HepG2 (cell line): ENCODE measurements around the gene HS6ST2. TPM values are rescaled to one million over a fixed set of nuclear protein-coding genes. Genes with fewer than 3 reads are reported as not detected.

ENCODE experiments used
- ATAC-seq: fragments of 200-7000 bp; cut with Tn5 transposase; 3 replicates; pipeline ENCODE4 v1.9.1; 2020; ENCODE audit warnings: mild to moderate bottlenecking, moderate library complexity
- BruUV-seq: library from RNA; stranded (reverse); fragments of 400-500 nt; replicated peaks from 2 replicates; lab custom pipeline; 2021; lab: Mats Ljungman, UMichigan
- CTCF ChIA-PET: fragments of 300-600 bp; formaldehyde crosslinking; extraction: SDS; loops from one replicate; lab custom pipeline; 2021; ENCODE audit warnings: low total read pairs, inconsistent platforms, low intra/inter-chr PET ratio; lab: Yijun Ruan, JAX
- POLR2A ChIA-PET: fragments of 350-600 bp; sonication (Branson Sonifier 250); formaldehyde crosslinking; loops from one replicate; lab custom pipeline; 2020; ENCODE audit warnings: antibody characterized with exemption, inconsistent platforms; lab: Yijun Ruan, JAX
- DNase-seq: peaks from one replicate; pipeline ENCODE4 v3.0.0-alpha.2; 2015; ENCODE audit warnings: low spot score
- FAIRE-seq: peaks from 3 replicates; lab custom pipeline; 2011; peaks lifted over from hg19 to GRCh38; lab: Jason Lieb, UNC
- H2AFZ ChIP-seq: one replicate; pipeline ENCODE4 v1.6.1; 2011; ENCODE audit warnings: low read length, inconsistent platforms
- H3K27ac ChIP-seq: fragments of 300-600 bp; 3 replicates; pipeline ENCODE4 v1.8.0; 2011; ENCODE audit warnings: mixed run types, mild to moderate bottlenecking, mixed read lengths, low read length, inconsistent platforms; ENCODE audit not compliant: insufficient read depth; ENCODE audit errors: extremely low read length
- H3K27me3 ChIP-seq, 2 experiments: fragments of 200-600 bp in 1 of 2; 2 replicates in 1 of 2; 3 replicates in 1 of 2; pipeline versions ENCODE4 v1.6.0 to v1.8.0; 2011; ENCODE audit warnings: low read length in 2 of 2, mild to moderate bottlenecking in 2 of 2, moderate library complexity in 2 of 2, inconsistent platforms in 1 of 2; ENCODE audit not compliant: insufficient read depth in 2 of 2, control insufficient read depth in 1 of 2
- H3K36me3 ChIP-seq, 2 experiments: fragments of 200-600 bp in 1 of 2; replicated peaks in 1 of 2; 2 replicates in 1 of 2; 3 replicates in 1 of 2; pipeline versions ENCODE4 v1.5.1 to v1.8.0; 2011; ENCODE audit warnings: low read length in 2 of 2, inconsistent platforms in 1 of 2; ENCODE audit not compliant: insufficient read depth in 2 of 2, control insufficient read depth in 1 of 2
- H3K4me1 ChIP-seq: 2 replicates; pipeline ENCODE4 v1.5.1; 2012; ENCODE audit warnings: low read length, inconsistent platforms; ENCODE audit not compliant: insufficient read depth
- H3K4me2 ChIP-seq: 2 replicates; pipeline ENCODE4 v1.6.0; 2011; ENCODE audit warnings: low read depth, low read length, inconsistent platforms
- H3K4me3 ChIP-seq, 3 experiments: fragments of 200-600 bp in 1 of 3; sonication (generic), shearing (Covaris generic) in 1 of 3; replicated peaks in 1 of 3; 2 replicates each; pipeline ENCODE4 v1.5.1; 2011 to 2016; ENCODE audit warnings: low read length in 3 of 3, inconsistent platforms in 2 of 3, low read depth in 2 of 3, mild to moderate bottlenecking in 2 of 3, control low read depth in 1 of 3, mixed read lengths in 1 of 3; ENCODE audit not compliant: insufficient read depth in 1 of 3
- H3K79me2 ChIP-seq: one replicate; pipeline ENCODE4 v1.6.1; 2011; ENCODE audit warnings: low read length, inconsistent platforms; ENCODE audit not compliant: insufficient read depth
- H3K9ac ChIP-seq: 2 replicates; pipeline ENCODE4 v1.6.0; 2011; ENCODE audit warnings: mild to moderate bottlenecking, low read depth, low read length, inconsistent platforms; ENCODE audit not compliant: insufficient read depth
- H3K9me3 ChIP-seq: 2 replicates; pipeline ENCODE4 v1.5.1; 2012; ENCODE audit warnings: mild to moderate bottlenecking, low read length
- H4K20me1 ChIP-seq: 2 replicates; pipeline ENCODE4 v1.6.0; 2011; ENCODE audit warnings: inconsistent platforms, mild to moderate bottlenecking, low read length, moderate library complexity; ENCODE audit not compliant: insufficient read depth
- FOSL2 ChIP-seq: sonication (generic); formaldehyde crosslinking; IDR thresholded peaks from 2 replicates; pipeline ENCODE4 v1.4.0; 2020; ENCODE audit warnings: missing genetic modification reagents
- IKZF4 ChIP-seq: sonication (generic); formaldehyde crosslinking; IDR thresholded peaks from 2 replicates; pipeline ENCODE4 v1.5.1; 2020; ENCODE audit warnings: borderline replicate concordance, mild to moderate bottlenecking, low read depth, missing genetic modification reagents; ENCODE audit errors: not compliant biosample characterization
- MEF2D ChIP-seq: sonication (generic); formaldehyde crosslinking; IDR thresholded peaks from 2 replicates; pipeline ENCODE4 v1.5.1; 2020; ENCODE audit warnings: mild to moderate bottlenecking, missing genetic modification reagents
- TBX2 ChIP-seq: sonication (generic); formaldehyde crosslinking; IDR thresholded peaks from 2 replicates; pipeline ENCODE4 v1.5.0; 2020; ENCODE audit warnings: missing genetic modification reagents, mild to moderate bottlenecking, borderline replicate concordance
- ZNF432 ChIP-seq: sonication (generic); formaldehyde crosslinking; IDR thresholded peaks from 2 replicates; pipeline ENCODE4 v1.5.0; 2020; ENCODE audit warnings: missing genetic modification reagents, mild to moderate bottlenecking, borderline replicate concordance
- ZSCAN30 ChIP-seq: sonication (generic); formaldehyde crosslinking; IDR thresholded peaks from 2 replicates; pipeline ENCODE4 v1.5.0; 2020; ENCODE audit warnings: mild to moderate bottlenecking, missing genetic modification reagents
- whole genome bisulfite sequencing: methylation state at CpG from one replicate; pipeline ENCODE4 v1.1.6; 2017; ENCODE audit warnings: low lambda C conversion rate; 5-methylcytosine and 5-hydroxymethylcytosine counted together
- in situ Hi-C: cut with HindIII; loops from 2 replicates; pipeline ENCODE4 v1.10.0; 2017; ENCODE audit warnings: low pct_unique_long_range_greater_than_20kb; ENCODE audit not compliant: extremely low pct_ligation_motif_present
- intact Hi-C: fragments of 100-400 bp; cut with micrococcal nuclease; formaldehyde crosslinking; loops from one replicate; pipeline ENCODE4 v1.10.0; 2022; ENCODE audit not compliant: unreplicated experiment
- polyA plus RNA-seq, 8 experiments: library from polyadenylated mRNA; depleted of rRNA in 3 of 8; stranded (reverse) in 7 of 8; unstranded in 1 of 8; fragments of >200 nt; fragmentation: Illumina TruSeq in 4 of 8; extraction: Trizol in 4 of 8; gene quantifications; 2 replicates each; pipeline versions ENCODE4 v1.2.1 to v1.2.3, GENCODE V29; 2011 to 2016; ENCODE audit warnings: low read depth in 4 of 8, missing spikeins in 1 of 8, mixed read lengths in 1 of 8; ENCODE audit not compliant: insufficient read depth in 1 of 8
- total RNA-seq, 5 experiments: library from RNA; depleted of rRNA; stranded (reverse); fragments of >200 nt; fragmentation: Illumina TruSeq; extraction: Trizol; gene quantifications; 2 replicates each; pipeline ENCODE4 v1.2.3, GENCODE V29; 2016; ENCODE audit warnings: low read depth in 1 of 5
- TF ChIP-seq, protein P1 (sequence below): sonication (generic); formaldehyde crosslinking; IDR thresholded peaks from 2 replicates; pipeline ENCODE4 v1.9.0; 2021; ENCODE audit warnings: missing genetic modification reagents, borderline replicate concordance
- TF ChIP-seq, protein P2 (sequence below): sonication (generic); formaldehyde crosslinking; IDR thresholded peaks from 2 replicates; pipeline ENCODE4 v1.5.0; 2020; ENCODE audit warnings: missing genetic modification reagents

Gene HS6ST2
- total and polyA plus RNA-seq, 2 of the 13 experiments (the other 11 are each of a cell fraction or from before 2014, with no cell fraction given), result 0.05 TPM; not detected in 1

DNA sequence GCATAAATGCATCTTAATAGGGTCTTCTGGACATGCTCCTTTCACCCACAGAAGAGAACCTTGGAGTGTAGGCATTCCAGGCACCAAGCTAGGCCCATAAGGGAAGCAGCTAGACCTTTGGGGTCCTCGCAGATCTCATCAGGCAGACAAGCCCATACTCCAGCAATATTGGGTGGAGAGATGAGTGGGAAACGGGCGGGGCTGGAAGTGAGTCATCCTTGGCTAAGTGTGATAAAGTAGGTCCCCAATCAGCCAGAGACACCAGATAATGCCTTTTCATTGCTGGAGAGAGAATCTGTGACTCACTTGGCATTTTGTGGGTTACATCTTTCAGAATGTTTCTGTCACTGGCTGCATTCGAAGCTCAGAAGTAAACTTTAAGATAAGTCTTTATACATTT lies 336.3 kb downstream of the HS6ST2 start:
- Histone ChIP-seq H3K4me2 (no peak overlapping the region), H3K4me1 (peaks cover 24% of the 10 kb centered on the region), H3K27ac (no peak overlapping the region), H2AFZ (no peak overlapping the region), H3K9me3 (no peaks in the 10 kb centered on the region), H3K27me3 (no peaks in the 10 kb centered on the region), H3K79me2 (no peaks in the 10 kb centered on the region), H3K36me3 (no peaks in the 10 kb centered on the region), H3K4me3 (no peak overlapping the region), H4K20me1 (no peaks in the 10 kb centered on the region)
- in situ Hi-C loops, result no loop called here
- 60% methylated on average over 4 of the region's 4 CpGs for WGBS
- no peak for DNase-seq
- ChIA-PET POLR2A (no interaction called here), CTCF (no interaction called here)
- ATAC-seq, result no peak
- BruUV-seq, result no TSS peak
- intact Hi-C loops, result no loop called here
- TF ChIP-seq, protein P1, sequence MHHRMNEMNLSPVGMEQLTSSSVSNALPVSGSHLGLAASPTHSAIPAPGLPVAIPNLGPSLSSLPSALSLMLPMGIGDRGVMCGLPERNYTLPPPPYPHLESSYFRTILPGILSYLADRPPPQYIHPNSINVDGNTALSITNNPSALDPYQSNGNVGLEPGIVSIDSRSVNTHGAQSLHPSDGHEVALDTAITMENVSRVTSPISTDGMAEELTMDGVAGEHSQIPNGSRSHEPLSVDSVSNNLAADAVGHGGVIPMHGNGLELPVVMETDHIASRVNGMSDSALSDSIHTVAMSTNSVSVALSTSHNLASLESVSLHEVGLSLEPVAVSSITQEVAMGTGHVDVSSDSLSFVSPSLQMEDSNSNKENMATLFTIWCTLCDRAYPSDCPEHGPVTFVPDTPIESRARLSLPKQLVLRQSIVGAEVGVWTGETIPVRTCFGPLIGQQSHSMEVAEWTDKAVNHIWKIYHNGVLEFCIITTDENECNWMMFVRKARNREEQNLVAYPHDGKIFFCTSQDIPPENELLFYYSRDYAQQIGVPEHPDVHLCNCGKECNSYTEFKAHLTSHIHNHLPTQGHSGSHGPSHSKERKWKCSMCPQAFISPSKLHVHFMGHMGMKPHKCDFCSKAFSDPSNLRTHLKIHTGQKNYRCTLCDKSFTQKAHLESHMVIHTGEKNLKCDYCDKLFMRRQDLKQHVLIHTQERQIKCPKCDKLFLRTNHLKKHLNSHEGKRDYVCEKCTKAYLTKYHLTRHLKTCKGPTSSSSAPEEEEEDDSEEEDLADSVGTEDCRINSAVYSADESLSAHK (CRISPR knock-in tag), result no peak
- peak; percentile 52; the same call in 1 of the 2 replicates for TF ChIP-seq FOSL2
- TF ChIP-seq, all 625 proteins: peak for 1
- no peak overlapping the region for H3K9ac ChIP-seq
- FAIRE-seq, result no peak

DNA sequence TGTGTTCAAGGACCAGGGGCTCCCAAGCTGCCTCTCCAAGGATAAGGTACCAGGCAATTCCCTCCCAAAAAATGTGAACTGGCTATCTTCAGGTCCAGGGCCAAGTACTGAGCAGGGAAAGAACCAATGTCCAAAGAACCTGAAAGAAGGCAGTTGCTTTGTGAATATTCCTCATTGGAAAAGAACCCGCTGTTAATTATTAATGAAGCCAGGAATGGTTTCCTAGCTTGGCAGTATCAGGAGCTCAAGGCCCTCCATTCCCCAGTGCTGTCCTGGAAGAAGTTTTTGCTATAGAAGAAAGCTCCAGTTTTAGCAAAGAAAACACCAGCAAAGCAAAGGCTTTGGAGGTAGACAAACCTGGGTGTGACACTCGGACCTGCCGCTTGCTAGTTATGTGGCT lies 339.6 kb downstream of the HS6ST2 start:
- Histone ChIP-seq H3K4me3 (no peak overlapping the region), H3K79me2 (no peaks in the 10 kb centered on the region), H2AFZ (no peak overlapping the region), H4K20me1 (no peaks in the 10 kb centered on the region), H3K36me3 (no peaks in the 10 kb centered on the region), H3K4me2 (peak overlapping the region; percentile 18), H3K27me3 (no peaks in the 10 kb centered on the region), H3K27ac (no peak overlapping the region), H3K9ac (no peak overlapping the region), H3K9me3 (no peaks in the 10 kb centered on the region), H3K4me1 (peaks cover 40% of the 10 kb centered on the region)
- peak; percentile 49 for FAIRE-seq
- intact Hi-C loops (no loop called here), in situ Hi-C loops (loop anchor here (5.0 to 10.0 kb wide), 2 partner anchors 324 to 392 kb away; no protein-coding TSS in a partner anchor)
- no TSS peak for BruUV-seq
- 21% methylated on average over 2 of the region's 3 CpGs for WGBS
- peak; percentile 66 for ATAC-seq
- POLR2A ChIA-PET, result no interaction called here
- CTCF ChIA-PET, result no interaction called here
- peak; percentile 31 for DNase-seq
- TF ChIP-seq, protein P2, sequence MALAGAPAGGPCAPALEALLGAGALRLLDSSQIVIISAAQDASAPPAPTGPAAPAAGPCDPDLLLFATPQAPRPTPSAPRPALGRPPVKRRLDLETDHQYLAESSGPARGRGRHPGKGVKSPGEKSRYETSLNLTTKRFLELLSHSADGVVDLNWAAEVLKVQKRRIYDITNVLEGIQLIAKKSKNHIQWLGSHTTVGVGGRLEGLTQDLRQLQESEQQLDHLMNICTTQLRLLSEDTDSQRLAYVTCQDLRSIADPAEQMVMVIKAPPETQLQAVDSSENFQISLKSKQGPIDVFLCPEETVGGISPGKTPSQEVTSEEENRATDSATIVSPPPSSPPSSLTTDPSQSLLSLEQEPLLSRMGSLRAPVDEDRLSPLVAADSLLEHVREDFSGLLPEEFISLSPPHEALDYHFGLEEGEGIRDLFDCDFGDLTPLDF (CRISPR knock-in tag), result no peak
- no peak for TF ChIP-seq IKZF4
- no peak for TF ChIP-seq MEF2D (CRISPR knock-in tag)
- TF ChIP-seq ZNF432, result no peak
- TF ChIP-seq, protein P1 (CRISPR knock-in tag), result no peak
- TF ChIP-seq TBX2, result no peak
- no peak for TF ChIP-seq ZSCAN30 (CRISPR knock-in tag)
